GM12865 (cell line): ENCODE measurements around the gene HPRT1.
A peak's percentile ranks its signal among the peaks of the same experiment; 100 is the strongest.
"Not testable (repeated sequence)": the region's sequence is repeated elsewhere in the genome, so short reads cannot be mapped to it uniquely, and the experiment has no call there.

Experiments
- DNase-seq: peaks from one replicate; pipeline ENCODE4 v3.0.0; 2010; ENCODE audit warnings: low read depth
- H3K4me3 ChIP-seq: 2 replicates; pipeline ENCODE4 v1.5.1; 2011; ENCODE audit warnings: mild to moderate bottlenecking, low read depth, low read length, control low read depth
- CTCF ChIP-seq: IDR thresholded peaks from 2 replicates; pipeline ENCODE4 v1.5.1; 2011; ENCODE audit warnings: low read length, control low read depth, low read depth, inconsistent platforms; ENCODE audit not compliant: insufficient read depth; ENCODE audit errors: missing control alignments

HPRT1 gene

GRCh38 chrX:134454506-134454905 lies 5.5 kb upstream of the HPRT1 start:
- DNase-seq, result no peak
- no peak for TF ChIP-seq CTCF
- no peak overlapping the region for H3K4me3 ChIP-seq

GRCh38 chrX:134457708-134458107 lies 2.3 kb upstream of the HPRT1 start:
- no peak for TF ChIP-seq CTCF
- no peak overlapping the region for H3K4me3 ChIP-seq
- no peak for DNase-seq

- TF ChIP-seq CTCF, result no peak
- peak overlapping the region; percentile 69 for H3K4me3 ChIP-seq
- DNase-seq, result no peak
These were observed 321 bp upstream of the HPRT1 start for GRCh38 chrX:134459683-134460004.

DNA sequence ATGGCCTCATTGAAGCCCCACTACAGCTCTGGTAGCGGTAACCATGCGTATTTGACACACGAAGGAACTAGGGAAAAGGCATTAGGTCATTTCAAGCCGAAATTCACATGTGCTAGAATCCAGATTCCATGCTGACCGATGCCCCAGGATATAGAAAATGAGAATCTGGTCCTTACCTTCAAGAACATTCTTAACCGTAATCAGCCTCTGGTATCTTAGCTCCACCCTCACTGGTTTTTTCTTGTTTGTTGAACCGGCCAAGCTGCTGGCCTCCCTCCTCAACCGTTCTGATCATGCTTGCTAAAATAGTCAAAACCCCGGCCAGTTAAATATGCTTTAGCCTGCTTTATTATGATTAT lies 876 bp downstream of the HPRT1 start:
- no peak for TF ChIP-seq CTCF
- peak; percentile 12 for DNase-seq

GRCh38 chrX:134461437-134461836 lies 1.5 kb downstream of the HPRT1 start:
- H3K4me3 ChIP-seq, result peak overlapping the region; percentile 74
- peak; percentile 12 for TF ChIP-seq CTCF

More for the DNA sequence above, 876 bp downstream of the HPRT1 start:
- H3K4me3 ChIP-seq, result peak overlapping the region; percentile 74

GRCh38 chrX:134462927-134463326 lies 3.0 kb downstream of the HPRT1 start:
- no peak for DNase-seq
- TF ChIP-seq CTCF, result no peak
- H3K4me3 ChIP-seq, result no peak overlapping the region

More at GRCh38 chrX:134461437-134461836, 1.5 kb downstream of the HPRT1 start:
- DNase-seq, result peak; percentile 34

DNA sequence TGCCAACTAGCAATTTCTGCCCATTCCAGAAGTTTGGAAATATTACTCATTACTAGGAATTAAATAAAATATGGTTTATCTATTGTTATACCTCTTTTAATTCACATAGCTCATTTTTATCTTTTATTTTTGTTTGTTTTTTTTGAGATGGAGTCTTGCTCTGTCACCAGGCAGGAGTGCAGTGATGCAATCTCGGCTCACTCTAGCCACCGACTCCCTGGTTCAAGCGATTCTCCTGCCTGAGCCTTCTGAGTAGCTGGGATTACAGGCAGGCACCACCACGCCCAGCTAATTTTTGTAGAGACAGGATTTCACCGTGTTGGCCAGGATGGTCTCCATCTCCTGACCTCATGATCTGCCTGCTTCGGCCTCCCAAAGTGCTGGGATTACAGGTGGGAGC lies 4.5 kb downstream of the HPRT1 start:
- DNase-seq, H3K4me3 ChIP-seq: not testable (repeated sequence)

GRCh38 chrX:134469486-134469885 lies 9.5 kb downstream of the HPRT1 start:
- DNase-seq, result no peak
- no peak overlapping the region for H3K4me3 ChIP-seq
- no peak for TF ChIP-seq CTCF
